Activated naive CD8-positive, alpha-beta T cell treated with anti-CD3 and anti-CD28 coated beads, Interleukin-2, amount 50 U/mL, for 24 hours (primary cell): ENCODE data around the gene RNPS1.
"Not testable (repeated sequence)": the region's sequence is repeated elsewhere in the genome, so short reads cannot be mapped to it uniquely, and the experiment has no call there.

Source experiments
- ATAC-seq: fragments of 150-1000 bp; cut with Tn5 transposase; one replicate; pipeline ENCODE4 v1.10.0; 2021
- DNase-seq: peaks from one replicate; pipeline ENCODE4 v3.0.0; 2021
- H3K27ac Mint-ChIP-seq: one replicate; pipeline ENCODE4 v1.8.0; 2021; ENCODE audit warnings: mild to moderate bottlenecking, mixed read lengths
- H3K27me3 Mint-ChIP-seq: one replicate; pipeline ENCODE4 v1.8.0; 2021; ENCODE audit warnings: mixed read lengths
- H3K36me3 Mint-ChIP-seq: one replicate; pipeline ENCODE4 v1.8.0; 2021; ENCODE audit warnings: low read depth, mixed read lengths
- H3K4me1 Mint-ChIP-seq: one replicate; pipeline ENCODE4 v1.8.0; 2021; ENCODE audit warnings: mixed read lengths
- H3K4me3 Mint-ChIP-seq: one replicate; pipeline ENCODE4 v1.8.0; 2021; ENCODE audit warnings: mild to moderate bottlenecking, moderate library complexity, mixed read lengths
- H3K9me3 Mint-ChIP-seq: one replicate; pipeline ENCODE4 v1.8.0; 2021; ENCODE audit warnings: mixed read lengths

RNPS1 gene

GRCh38 chr16:2276368-2277195, 8.7 kb upstream of the RNPS1 start:
- DNase-seq: no peak
- ATAC-seq: no peak
- no peaks in the 10 kb centered on the region for H3K27me3 Mint-ChIP-seq
- no peaks in the 10 kb centered on the region for H3K36me3 Mint-ChIP-seq
- H3K9me3 Mint-ChIP-seq: no peaks in the 10 kb centered on the region
- no peak overlapping the region for H3K4me3 Mint-ChIP-seq
- no peak overlapping the region for H3K27ac Mint-ChIP-seq
- H3K4me1 Mint-ChIP-seq: no peaks in the 10 kb centered on the region

DNA sequence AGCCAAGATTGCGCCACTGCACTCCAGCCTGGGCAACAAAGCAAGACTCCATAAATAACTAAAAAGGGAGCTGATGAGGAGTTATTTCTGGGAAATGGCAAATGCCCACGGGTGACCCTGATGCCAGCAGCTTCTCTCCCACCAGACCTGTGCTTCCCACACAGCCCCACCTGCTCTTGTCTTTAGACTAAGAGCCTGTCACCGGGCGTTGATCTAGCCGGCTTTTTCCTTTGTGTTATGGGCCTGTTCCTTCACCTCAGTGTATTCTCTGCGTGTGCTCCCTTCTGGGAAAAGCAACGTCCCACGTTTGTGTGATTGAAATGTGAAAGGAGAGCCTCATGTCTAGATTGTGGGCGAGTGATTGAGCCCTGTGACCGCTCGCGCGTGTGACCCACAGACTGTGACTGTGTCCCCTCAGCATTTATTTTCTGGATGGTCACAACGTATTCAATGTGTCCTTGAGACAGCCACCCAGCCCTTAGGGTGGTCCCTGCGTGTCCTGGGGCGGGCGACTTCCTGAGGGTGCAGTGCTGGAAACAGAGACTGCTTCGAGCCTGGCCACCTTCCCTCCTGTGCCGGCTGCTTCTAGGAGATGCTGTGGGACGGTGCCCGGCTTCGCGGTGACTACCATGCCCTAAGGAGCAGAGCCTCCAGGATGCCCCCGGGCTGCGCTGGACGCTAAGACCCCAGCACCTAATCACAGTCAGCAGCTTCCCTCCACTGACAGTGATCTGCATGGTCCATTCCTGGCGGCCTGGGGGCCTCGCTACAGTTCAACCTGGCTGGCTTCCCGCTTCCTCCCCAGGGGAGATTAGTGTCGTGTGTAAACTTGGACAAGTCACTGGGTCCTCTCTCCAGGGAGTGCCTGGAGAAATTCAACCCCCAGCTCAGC, 7.8 kb upstream of the RNPS1 start:
- Mint-ChIP-seq H3K27ac (no peak overlapping the region), H3K4me1 (no peaks in the 10 kb centered on the region)
- no peak for DNase-seq

GRCh38 chr16:2273931-2274330, 6.0 kb upstream of the RNPS1 start:
- ATAC-seq (no peak), DNase-seq (no peak)
- Mint-ChIP-seq H3K36me3 (no peaks in the 10 kb centered on the region), H3K27me3 (no peaks in the 10 kb centered on the region), H3K9me3 (no peaks in the 10 kb centered on the region), H3K27ac (no peak overlapping the region), H3K4me1 (peaks cover 10% of the 10 kb centered on the region), H3K4me3 (no peak overlapping the region)

More for the DNA sequence above, 7.8 kb upstream of the RNPS1 start:
- no peak for ATAC-seq
- Mint-ChIP-seq H3K4me3 (no peak overlapping the region), H3K9me3 (no peaks in the 10 kb centered on the region), H3K36me3 (no peaks in the 10 kb centered on the region), H3K27me3 (no peaks in the 10 kb centered on the region)

DNA sequence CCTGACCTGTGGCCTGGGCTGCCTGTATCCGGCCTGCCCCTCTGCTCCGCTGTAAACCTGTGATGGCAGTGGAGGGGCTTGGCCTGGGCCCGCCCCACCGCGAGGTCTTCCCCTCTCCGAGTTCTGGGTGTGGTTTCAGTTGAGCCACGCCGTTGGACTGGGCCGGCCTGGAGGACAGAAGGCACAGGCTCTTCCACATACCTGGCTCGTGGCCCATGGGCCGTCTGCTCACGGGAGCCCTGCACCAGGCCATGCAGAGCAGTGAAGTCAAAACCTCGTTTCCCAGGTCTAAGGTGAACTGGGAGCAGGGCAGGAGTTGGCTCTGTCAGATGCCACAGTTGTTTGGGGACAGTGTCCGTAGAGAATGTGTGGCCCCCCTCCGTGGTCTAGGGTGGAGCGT, 5.6 kb upstream of the RNPS1 start:
- ATAC-seq (no peak), DNase-seq (no peak)
- no peak overlapping the region for H3K27ac Mint-ChIP-seq
- peaks cover 14% of the 10 kb centered on the region for H3K4me1 Mint-ChIP-seq
- H3K4me3 Mint-ChIP-seq: no peak overlapping the region
- no peaks in the 10 kb centered on the region for H3K36me3 Mint-ChIP-seq
- H3K27me3 Mint-ChIP-seq: no peaks in the 10 kb centered on the region
- no peaks in the 10 kb centered on the region for H3K9me3 Mint-ChIP-seq

GRCh38 chr16:2271848-2272461, 4.0 kb upstream of the RNPS1 start:
- ATAC-seq (no peak), DNase-seq (no peak)
- Mint-ChIP-seq H3K4me3 (no peak overlapping the region), H3K36me3 (peaks cover 6% of the 10 kb centered on the region), H3K9me3 (no peaks in the 10 kb centered on the region), H3K27ac (no peak overlapping the region), H3K4me1 (peaks cover 19% of the 10 kb centered on the region), H3K27me3 (no peaks in the 10 kb centered on the region)

GRCh38 chr16:2270588-2271470, 2.9 kb upstream of the RNPS1 start:
- DNase-seq (no peak), ATAC-seq (no peak)
- H3K9me3 Mint-ChIP-seq: no peaks in the 10 kb centered on the region
- H3K27me3 Mint-ChIP-seq: no peaks in the 10 kb centered on the region
- peaks cover 16% of the 10 kb centered on the region for H3K36me3 Mint-ChIP-seq
- no peak overlapping the region for H3K27ac Mint-ChIP-seq
- no peak overlapping the region for H3K4me3 Mint-ChIP-seq
- peaks cover 30% of the 10 kb centered on the region for H3K4me1 Mint-ChIP-seq

- Mint-ChIP-seq H3K4me3 (no peak overlapping the region), H3K4me1 (peaks cover 38% of the 10 kb centered on the region), H3K27ac (no peak overlapping the region), H3K36me3 (peaks cover 22% of the 10 kb centered on the region), H3K27me3 (no peaks in the 10 kb centered on the region), H3K9me3 (no peaks in the 10 kb centered on the region)
- DNase-seq (no peak), ATAC-seq (no peak)
Observed at GRCh38 chr16:2270070-2270462, 2.1 kb upstream of the RNPS1 start.

GRCh38 chr16:2267505-2267912, 417 bp downstream of the RNPS1 start:
- Mint-ChIP-seq H3K27ac (peak overlapping the region; percentile 98), H3K4me3 (peak overlapping the region; percentile 89), H3K4me1 (peaks cover 50% of the 10 kb centered on the region), H3K36me3 (peaks cover 37% of the 10 kb centered on the region)
- H3K9me3 Mint-ChIP-seq, DNase-seq, H3K27me3 Mint-ChIP-seq: not testable (repeated sequence)
- peak; percentile 65 for ATAC-seq

GRCh38 chr16:2266887-2267286, 1.0 kb downstream of the RNPS1 start:
- H3K36me3 Mint-ChIP-seq: peaks cover 43% of the 10 kb centered on the region
- ATAC-seq, H3K9me3 Mint-ChIP-seq, H3K27me3 Mint-ChIP-seq, DNase-seq: not testable (repeated sequence)
- H3K27ac Mint-ChIP-seq: peak overlapping the region; percentile 98
- peaks cover 50% of the 10 kb centered on the region for H3K4me1 Mint-ChIP-seq
- H3K4me3 Mint-ChIP-seq: peak overlapping the region; percentile 89

GRCh38 chr16:2263026-2263425, 4.9 kb downstream of the RNPS1 start:
- not testable (repeated sequence) for ATAC-seq, H3K9me3 Mint-ChIP-seq, H3K4me3 Mint-ChIP-seq, H3K27me3 Mint-ChIP-seq, DNase-seq
- peak overlapping the region; percentile 31 for H3K27ac Mint-ChIP-seq
- H3K4me1 Mint-ChIP-seq: peaks cover 35% of the 10 kb centered on the region
- peaks cover 67% of the 10 kb centered on the region for H3K36me3 Mint-ChIP-seq

DNA sequence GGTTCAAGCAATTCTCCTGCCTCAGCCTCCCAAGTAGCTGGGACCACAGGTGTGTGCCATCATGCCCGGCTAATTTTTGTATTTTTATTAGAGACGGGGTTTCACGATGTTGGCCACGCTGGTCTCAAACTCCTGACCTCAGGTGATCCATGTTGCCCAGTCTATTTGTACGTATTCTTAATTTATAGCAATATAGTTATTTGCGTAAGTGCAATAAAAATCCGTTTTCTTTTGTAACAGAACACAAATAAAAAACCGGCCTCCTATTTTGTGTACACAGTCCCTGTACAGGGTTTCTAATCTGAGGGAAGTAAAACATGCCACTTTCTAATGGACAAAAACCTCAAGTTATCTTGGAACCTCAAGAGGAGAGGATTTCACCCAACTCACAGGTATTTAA, 7.7 kb downstream of the RNPS1 start:
- peaks cover 73% of the 10 kb centered on the region for H3K36me3 Mint-ChIP-seq
- ATAC-seq (no peak), DNase-seq (no peak)
- peaks cover 16% of the 10 kb centered on the region for H3K4me1 Mint-ChIP-seq
- H3K9me3 Mint-ChIP-seq: no peaks in the 10 kb centered on the region
- no peak overlapping the region for H3K4me3 Mint-ChIP-seq
- no peaks in the 10 kb centered on the region for H3K27me3 Mint-ChIP-seq
- H3K27ac Mint-ChIP-seq: no peak overlapping the region

- peaks cover 68% of the 10 kb centered on the region for H3K36me3 Mint-ChIP-seq
- not testable (repeated sequence) for H3K27ac Mint-ChIP-seq, H3K4me3 Mint-ChIP-seq, H3K4me1 Mint-ChIP-seq, ATAC-seq, DNase-seq, H3K27me3 Mint-ChIP-seq, H3K9me3 Mint-ChIP-seq
Observed at GRCh38 chr16:2258530-2258929, 9.4 kb downstream of the RNPS1 start.

DNA sequence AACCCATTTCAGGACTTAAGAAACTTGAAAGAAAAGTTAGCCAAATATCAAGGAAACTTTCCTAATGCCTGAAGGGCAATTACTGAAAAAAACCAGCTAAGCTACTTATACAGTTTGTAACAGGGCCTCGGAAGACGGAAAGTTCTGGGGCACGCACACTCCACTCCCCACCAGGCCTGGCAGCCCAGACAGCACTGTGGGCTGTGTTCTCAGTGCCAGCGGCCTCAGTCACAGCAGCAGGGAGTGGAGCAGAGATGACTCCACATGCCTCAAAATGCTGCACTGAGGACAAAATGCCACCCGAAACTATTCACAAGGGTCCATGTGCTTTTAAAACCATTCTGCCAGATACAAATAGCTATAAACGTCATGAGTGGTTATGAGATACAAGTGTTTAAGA, 10.2 kb downstream of the RNPS1 start:
- Mint-ChIP-seq H3K9me3 (no peaks in the 10 kb centered on the region), H3K27me3 (no peaks in the 10 kb centered on the region), H3K4me1 (peaks cover 3% of the 10 kb centered on the region), H3K27ac (no peak overlapping the region), H3K4me3 (no peak overlapping the region), H3K36me3 (peaks cover 72% of the 10 kb centered on the region)
- no peak for DNase-seq
- no peak for ATAC-seq
